OCI-LY1 (cell line): ENCODE measurements around the gene SNTG2.
"Not testable (repeated sequence)": the region's sequence is repeated elsewhere in the genome, so short reads cannot be mapped to it uniquely, and the experiment has no call there.

Experiments used
- H2AFZ ChIP-seq: fragments of 200-600 bp; sonication (generic), shearing (Covaris generic); 2 replicates; pipeline ENCODE4 v1.6.0; 2014; ENCODE audit warnings: antibody characterized with exemption, mild to moderate bottlenecking, low read length
- H3F3A ChIP-seq: fragments of 200-600 bp; sonication (generic), shearing (Covaris generic); 2 replicates; pipeline ENCODE4 v1.6.0; 2014; ENCODE audit warnings: mild to moderate bottlenecking, antibody characterized with exemption, low read length, moderate library complexity; ENCODE audit not compliant: insufficient read depth
- H3K27ac ChIP-seq: fragments of 200-600 bp; sonication (generic); 2 replicates; pipeline ENCODE4 v1.5.1; 2014; ENCODE audit warnings: low read length, mixed run types, mild to moderate bottlenecking, low read depth; ENCODE audit not compliant: poor library complexity, severe bottlenecking
- H3K27me3 ChIP-seq: fragments of 200-600 bp; sonication (generic); 2 replicates; pipeline ENCODE4 v1.6.0; 2014; ENCODE audit warnings: antibody characterized with exemption, mild to moderate bottlenecking, low read length, moderate library complexity; ENCODE audit not compliant: insufficient read depth
- H3K36me3 ChIP-seq: fragments of 200-600 bp; sonication (generic); 2 replicates; pipeline ENCODE4 v1.6.1; 2014; ENCODE audit warnings: mild to moderate bottlenecking, antibody characterized with exemption, low read length, moderate library complexity, mixed read lengths; ENCODE audit not compliant: insufficient read depth
- H3K4me1 ChIP-seq: fragments of 200-600 bp; sonication (generic); 2 replicates; pipeline ENCODE4 v1.5.1; 2014; ENCODE audit warnings: mild to moderate bottlenecking, low read length, moderate library complexity; ENCODE audit not compliant: insufficient read depth, severe bottlenecking
- H3K4me2 ChIP-seq: fragments of 200-600 bp; sonication (generic), shearing (Covaris generic); 2 replicates; pipeline ENCODE4 v1.6.1; 2014; ENCODE audit warnings: low read length
- H3K4me3 ChIP-seq: fragments of 200-600 bp; sonication (generic); 2 replicates; pipeline ENCODE4 v1.5.1; 2014; ENCODE audit warnings: low read length, low read depth, mild to moderate bottlenecking, mixed read lengths; ENCODE audit not compliant: poor library complexity, severe bottlenecking
- H3K79me2 ChIP-seq: fragments of 200-600 bp; shearing (Covaris generic); 2 replicates; pipeline ENCODE4 v1.6.1; 2016; ENCODE audit warnings: mixed run types, low read length, mixed read lengths; ENCODE audit not compliant: insufficient read depth
- H3K9ac ChIP-seq: fragments of 200-600 bp; sonication (generic), shearing (Covaris generic); 2 replicates; pipeline ENCODE4 v1.6.1; 2014; ENCODE audit warnings: mild to moderate bottlenecking, low read length, mixed read lengths
- H3K9me2 ChIP-seq: fragments of 200-600 bp; sonication (generic), shearing (Covaris generic); 2 replicates; pipeline ENCODE4 v1.6.1; 2014; ENCODE audit warnings: low read depth, mild to moderate bottlenecking, low read length, mixed read lengths
- H3K9me3 ChIP-seq: fragments of 200-600 bp; shearing (Covaris generic); 2 replicates; pipeline ENCODE4 v1.6.1; 2014; ENCODE audit warnings: low read length, mixed read lengths
- H4K20me1 ChIP-seq: fragments of 200-600 bp; sonication (generic), shearing (Covaris generic); 2 replicates; pipeline ENCODE4 v1.6.0; 2016; ENCODE audit warnings: mild to moderate bottlenecking, low read length; ENCODE audit not compliant: insufficient read depth
- CTCF ChIP-seq: fragments of 200-600 bp; sonication (generic), shearing (Covaris generic); IDR thresholded peaks from 2 replicates; pipeline ENCODE4 v1.5.1; 2017; ENCODE audit warnings: mild to moderate bottlenecking, antibody characterized with exemption, low read length, moderate library complexity, mixed read lengths
- EZH2 ChIP-seq: fragments of 200-600 bp; sonication (generic), shearing (Covaris generic); IDR thresholded peaks from 2 replicates; pipeline ENCODE4 v1.8.0; 2017; ENCODE audit warnings: borderline replicate concordance, mixed run types, mild to moderate bottlenecking, antibody characterized with exemption, low read length, moderate library complexity, mixed read lengths

Gene SNTG2

GRCh38 chr2:1381644-1382043, 431.0 kb downstream of the SNTG2 start:
- Histone ChIP-seq H3K27ac (no peak overlapping the region), H3K4me2 (no peak overlapping the region), H3K9me3 (no peaks in the 10 kb centered on the region), H3K9me2 (no peaks in the 10 kb centered on the region), H3K79me2 (no peaks in the 10 kb centered on the region), H3K27me3 (no peaks in the 10 kb centered on the region), H3K36me3 (no peaks in the 10 kb centered on the region), H4K20me1 (no peaks in the 10 kb centered on the region), H3K4me3 (no peak overlapping the region), H3K9ac (no peak overlapping the region), H2AFZ (no peak overlapping the region), H3K4me1 (no peaks in the 10 kb centered on the region), H3F3A (no peaks in the 10 kb centered on the region)
- TF ChIP-seq CTCF = no peak
- TF ChIP-seq EZH2 = no peak

- H4K20me1 ChIP-seq, H3K4me3 ChIP-seq, H3K9ac ChIP-seq, H3K9me2 ChIP-seq, H3K36me3 ChIP-seq, H2AFZ ChIP-seq, H3K79me2 ChIP-seq, H3K27me3 ChIP-seq, H3K4me1 ChIP-seq, H3K9me3 ChIP-seq, H3F3A ChIP-seq, H3K27ac ChIP-seq, H3K4me2 ChIP-seq: not testable (repeated sequence)
Observed at GRCh38 chr2:1387954-1388725, 437.5 kb downstream of the SNTG2 start.

GRCh38 chr2:1390118-1390517, 439.5 kb downstream of the SNTG2 start:
- not testable (repeated sequence) for H3K4me1 ChIP-seq, H3K27ac ChIP-seq, H3K79me2 ChIP-seq, H3K36me3 ChIP-seq, H3K9me3 ChIP-seq, H3K27me3 ChIP-seq, H3K9ac ChIP-seq, H3F3A ChIP-seq, H3K9me2 ChIP-seq, H4K20me1 ChIP-seq, H3K4me3 ChIP-seq, H2AFZ ChIP-seq, H3K4me2 ChIP-seq

- Histone ChIP-seq H3K36me3 (no peaks in the 10 kb centered on the region), H3K9ac (no peak overlapping the region), H3K9me3 (no peaks in the 10 kb centered on the region), H3K9me2 (no peaks in the 10 kb centered on the region), H3F3A (no peaks in the 10 kb centered on the region), H3K27me3 (no peaks in the 10 kb centered on the region; the same call in 1 of the 2 replicates), H4K20me1 (no peaks in the 10 kb centered on the region), H2AFZ (no peak overlapping the region), H3K4me2 (no peak overlapping the region), H3K4me3 (no peak overlapping the region), H3K27ac (no peak overlapping the region), H3K79me2 (no peaks in the 10 kb centered on the region), H3K4me1 (no peaks in the 10 kb centered on the region)
- TF ChIP-seq EZH2 = no peak
- TF ChIP-seq CTCF = no peak
Observed at GRCh38 chr2:1393321-1393720, 442.7 kb downstream of the SNTG2 start.
